ENCODE results near the gene TMEM272.

DNA sequence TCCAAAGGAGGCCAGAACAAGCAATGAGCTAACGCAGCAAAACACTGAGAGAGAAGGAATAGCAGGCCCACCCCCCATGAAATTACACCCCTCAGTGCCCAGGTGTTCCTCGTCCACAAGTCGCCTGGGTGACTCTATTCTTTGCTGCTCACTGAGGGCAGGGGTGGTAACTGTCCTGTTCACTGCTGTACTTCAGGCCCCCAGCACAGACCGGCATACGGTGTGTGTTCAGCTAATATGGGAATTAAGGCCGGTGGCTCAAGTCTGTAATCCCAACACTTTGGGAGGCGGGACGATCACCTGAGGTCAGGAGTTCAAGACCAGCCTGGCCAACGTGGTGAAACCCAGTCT is 72.9 kb downstream of the TMEM272 start:
- TF ChIP-seq, protein P1, sequence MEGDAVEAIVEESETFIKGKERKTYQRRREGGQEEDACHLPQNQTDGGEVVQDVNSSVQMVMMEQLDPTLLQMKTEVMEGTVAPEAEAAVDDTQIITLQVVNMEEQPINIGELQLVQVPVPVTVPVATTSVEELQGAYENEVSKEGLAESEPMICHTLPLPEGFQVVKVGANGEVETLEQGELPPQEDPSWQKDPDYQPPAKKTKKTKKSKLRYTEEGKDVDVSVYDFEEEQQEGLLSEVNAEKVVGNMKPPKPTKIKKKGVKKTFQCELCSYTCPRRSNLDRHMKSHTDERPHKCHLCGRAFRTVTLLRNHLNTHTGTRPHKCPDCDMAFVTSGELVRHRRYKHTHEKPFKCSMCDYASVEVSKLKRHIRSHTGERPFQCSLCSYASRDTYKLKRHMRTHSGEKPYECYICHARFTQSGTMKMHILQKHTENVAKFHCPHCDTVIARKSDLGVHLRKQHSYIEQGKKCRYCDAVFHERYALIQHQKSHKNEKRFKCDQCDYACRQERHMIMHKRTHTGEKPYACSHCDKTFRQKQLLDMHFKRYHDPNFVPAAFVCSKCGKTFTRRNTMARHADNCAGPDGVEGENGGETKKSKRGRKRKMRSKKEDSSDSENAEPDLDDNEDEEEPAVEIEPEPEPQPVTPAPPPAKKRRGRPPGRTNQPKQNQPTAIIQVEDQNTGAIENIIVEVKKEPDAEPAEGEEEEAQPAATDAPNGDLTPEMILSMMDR (IDR thresholded peaks at IDR 0.05) = no peak
- TF ChIP-seq POLR2AphosphoS5 (IDR thresholded peaks at IDR 0.05) (no peak), POLR2A (IDR thresholded peaks at IDR 0.05) (no peak)

Measured in breast epithelium (tissue), 3 donors.